WTC11 (cell line): ENCODE results near the gene RRP1. TPM values are rescaled to one million over a fixed set of nuclear protein-coding genes. Genes with fewer than 3 reads are reported as not detected.

Experiments used
- ATAC-seq: fragments of 200-7000 bp; cut with Tn5 transposase; 2 replicates; pipeline ENCODE4 v1.10.0; 2021; ENCODE audit warnings: mild to moderate bottlenecking, moderate library complexity
- CTCF ChIA-PET: fragments of 300-600 bp; sonication (Branson Sonifier 250); formaldehyde crosslinking; loops from one replicate; lab custom pipeline; 2021; ENCODE audit warnings: antibody characterized with exemption; lab: Charles Lee
- POLR2A ChIA-PET: fragments of 350-600 bp; sonication (Branson Sonifier 250); formaldehyde crosslinking; loops from one replicate; lab custom pipeline; 2021; ENCODE audit warnings: antibody characterized with exemption; lab: Charles Lee
- DNase-seq: peaks from one replicate; pipeline ENCODE4 v3.0.0; 2021; ENCODE audit warnings: low spot score
- H3K27ac Mint-ChIP-seq: 2 replicates; pipeline ENCODE4 v1.8.0; 2021; ENCODE audit warnings: mixed read lengths
- H3K27me3 Mint-ChIP-seq: 2 replicates; pipeline ENCODE4 v1.8.0; 2021; ENCODE audit warnings: low read depth, mild to moderate bottlenecking, moderate library complexity, mixed read lengths
- H3K36me3 Mint-ChIP-seq: 2 replicates; pipeline ENCODE4 v1.8.0; 2021; ENCODE audit warnings: mixed read lengths
- H3K4me1 Mint-ChIP-seq: 2 replicates; pipeline ENCODE4 v1.8.0; 2022; ENCODE audit warnings: mixed read lengths
- H3K4me3 Mint-ChIP-seq: 2 replicates; pipeline ENCODE4 v1.8.0; 2021; ENCODE audit warnings: mild to moderate bottlenecking, moderate library complexity, mixed read lengths
- H3K9me3 Mint-ChIP-seq: 2 replicates; pipeline ENCODE4 v1.8.0; 2021; ENCODE audit warnings: mixed read lengths
- ATF6 ChIP-seq: sonication (generic); formaldehyde crosslinking; IDR thresholded peaks from 2 replicates; pipeline ENCODE4 v1.8.1; 2023; ENCODE audit warnings: mild to moderate bottlenecking, missing genetic modification reagents
- CREB1 ChIP-seq: sonication (generic); formaldehyde crosslinking; IDR thresholded peaks from 2 replicates; pipeline ENCODE4 v1.8.0; 2023; ENCODE audit warnings: mild to moderate bottlenecking, missing genetic modification reagents
- CREM ChIP-seq: sonication (generic); formaldehyde crosslinking; IDR thresholded peaks from 2 replicates; pipeline ENCODE4 v1.8.1; 2022; ENCODE audit warnings: mild to moderate bottlenecking, missing genetic modification reagents, moderate library complexity
- ERG ChIP-seq: fragments of 250-450 bp; sonication (Bioruptor Pico); IDR thresholded peaks from 2 replicates; pipeline ENCODE4 v1.8.0; 2021; ENCODE audit warnings: mild to moderate bottlenecking
- FOXJ3 ChIP-seq: sonication (generic); formaldehyde crosslinking; IDR thresholded peaks from 2 replicates; pipeline ENCODE4 v1.9.0; 2021; ENCODE audit warnings: missing genetic modification reagents, mild to moderate bottlenecking, borderline replicate concordance
- HMGA2 ChIP-seq: fragments of 250-450 bp; sonication (Bioruptor Pico); IDR thresholded peaks from 2 replicates; pipeline ENCODE4 v1.4.0; 2021; ENCODE audit warnings: mild to moderate bottlenecking, moderate library complexity
- MYBL2 ChIP-seq: sonication (generic); formaldehyde crosslinking; IDR thresholded peaks from 2 replicates; pipeline ENCODE4 v1.8.1; 2023; ENCODE audit warnings: mild to moderate bottlenecking, moderate library complexity, missing genetic modification reagents
- NFATC4 ChIP-seq: fragments of 250-450 bp; sonication (Bioruptor Pico); IDR thresholded peaks from 2 replicates; pipeline ENCODE4 v1.9.0; 2021; ENCODE audit warnings: mild to moderate bottlenecking
- NFYB ChIP-seq: sonication (generic); formaldehyde crosslinking; conservative IDR thresholded peaks from 2 replicates; pipeline ENCODE4 v1.8.0; 2022; ENCODE audit warnings: low read depth, missing genetic modification reagents
- SMAD4 ChIP-seq: sonication (generic); formaldehyde crosslinking; IDR thresholded peaks from 2 replicates; pipeline ENCODE4 v1.8.0; 2022; ENCODE audit warnings: mild to moderate bottlenecking, missing genetic modification reagents
- SP1 ChIP-seq: sonication (generic); formaldehyde crosslinking; conservative IDR thresholded peaks from 2 replicates; pipeline ENCODE4 v1.8.1; 2022; ENCODE audit warnings: missing genetic modification reagents
- ZNF121 ChIP-seq: sonication (generic); formaldehyde crosslinking; IDR thresholded peaks from 2 replicates; pipeline ENCODE4 v1.8.0; 2023; ENCODE audit warnings: missing genetic modification reagents
- ZNF671 ChIP-seq: fragments of 250-450 bp; sonication (Bioruptor Pico); IDR thresholded peaks from 2 replicates; pipeline ENCODE4 v1.8.0; 2021; ENCODE audit warnings: mild to moderate bottlenecking
- total RNA-seq: library from RNA; stranded (reverse); gene quantifications from 3 replicates; pipeline ENCODE4 v1.2.3, GENCODE V29; 2021
- TF ChIP-seq, protein P1 (sequence below): sonication (generic); formaldehyde crosslinking; IDR thresholded peaks from 2 replicates; pipeline ENCODE4 v1.8.0; 2023; ENCODE audit warnings: missing genetic modification reagents, mild to moderate bottlenecking, borderline replicate concordance
- TF ChIP-seq, protein P2 (sequence below): sonication (generic); formaldehyde crosslinking; IDR thresholded peaks from 2 replicates; pipeline ENCODE4 v1.8.0; 2022; ENCODE audit warnings: mild to moderate bottlenecking, missing genetic modification reagents
- TF ChIP-seq, protein P3 (sequence below): sonication (generic); formaldehyde crosslinking; IDR thresholded peaks from 2 replicates; pipeline ENCODE4 v1.8.0; 2022; ENCODE audit warnings: mild to moderate bottlenecking, missing genetic modification reagents
- TF ChIP-seq, protein P4 (sequence below): sonication (generic); formaldehyde crosslinking; IDR thresholded peaks from 2 replicates; pipeline ENCODE4 v1.8.1; 2023; ENCODE audit warnings: mild to moderate bottlenecking, missing genetic modification reagents
- TF ChIP-seq, protein P5 (sequence below): fragments of 250-450 bp; sonication (Bioruptor Pico); IDR thresholded peaks from 2 replicates; pipeline ENCODE4 v2.1.2; 2022; ENCODE audit warnings: mild to moderate bottlenecking, moderate library complexity
- TF ChIP-seq, protein P6 (sequence below): sonication (generic); formaldehyde crosslinking; IDR thresholded peaks from 2 replicates; pipeline ENCODE4 v1.8.0; 2023; ENCODE audit warnings: missing genetic modification reagents

Gene RRP1
- total RNA-seq, 1 experiment from 2014 or later: 53.0 TPM

GRCh38 chr21:43760391-43760958, 28.9 kb upstream of the RRP1 start (continued):
- TF ChIP-seq MYBL2 (CRISPR knock-in tag) (no peak), ATF6 (CRISPR knock-in tag) (no peak), HMGA2 (CRISPR knock-in tag) (no peak), ZNF671 (CRISPR knock-in tag) (no peak)
- TF ChIP-seq, all 79 proteins: peak for 0

GRCh38 chr21:43761886-43762285, 27.5 kb upstream of the RRP1 start:
- ATAC-seq: no peak
- no peaks in the 10 kb centered on the region for H3K27me3 Mint-ChIP-seq
- no peak for DNase-seq
- H3K4me1 Mint-ChIP-seq: no peaks in the 10 kb centered on the region
- no peak overlapping the region for H3K4me3 Mint-ChIP-seq
- CTCF ChIA-PET: interaction anchor here (0.6 to 1.0 kb wide), 3 partner anchors 27 to 32 kb away, joined by 3 read pairs; partner anchors contain the start of gene RRP1
- peaks cover 19% of the 10 kb centered on the region for H3K36me3 Mint-ChIP-seq
- no peaks in the 10 kb centered on the region for H3K9me3 Mint-ChIP-seq
- no peak for TF ChIP-seq ZNF671 (CRISPR knock-in tag)
- TF ChIP-seq ZNF121 (CRISPR knock-in tag): no peak
- TF ChIP-seq NFATC4 (CRISPR knock-in tag): no peak
- TF ChIP-seq, protein P1, sequence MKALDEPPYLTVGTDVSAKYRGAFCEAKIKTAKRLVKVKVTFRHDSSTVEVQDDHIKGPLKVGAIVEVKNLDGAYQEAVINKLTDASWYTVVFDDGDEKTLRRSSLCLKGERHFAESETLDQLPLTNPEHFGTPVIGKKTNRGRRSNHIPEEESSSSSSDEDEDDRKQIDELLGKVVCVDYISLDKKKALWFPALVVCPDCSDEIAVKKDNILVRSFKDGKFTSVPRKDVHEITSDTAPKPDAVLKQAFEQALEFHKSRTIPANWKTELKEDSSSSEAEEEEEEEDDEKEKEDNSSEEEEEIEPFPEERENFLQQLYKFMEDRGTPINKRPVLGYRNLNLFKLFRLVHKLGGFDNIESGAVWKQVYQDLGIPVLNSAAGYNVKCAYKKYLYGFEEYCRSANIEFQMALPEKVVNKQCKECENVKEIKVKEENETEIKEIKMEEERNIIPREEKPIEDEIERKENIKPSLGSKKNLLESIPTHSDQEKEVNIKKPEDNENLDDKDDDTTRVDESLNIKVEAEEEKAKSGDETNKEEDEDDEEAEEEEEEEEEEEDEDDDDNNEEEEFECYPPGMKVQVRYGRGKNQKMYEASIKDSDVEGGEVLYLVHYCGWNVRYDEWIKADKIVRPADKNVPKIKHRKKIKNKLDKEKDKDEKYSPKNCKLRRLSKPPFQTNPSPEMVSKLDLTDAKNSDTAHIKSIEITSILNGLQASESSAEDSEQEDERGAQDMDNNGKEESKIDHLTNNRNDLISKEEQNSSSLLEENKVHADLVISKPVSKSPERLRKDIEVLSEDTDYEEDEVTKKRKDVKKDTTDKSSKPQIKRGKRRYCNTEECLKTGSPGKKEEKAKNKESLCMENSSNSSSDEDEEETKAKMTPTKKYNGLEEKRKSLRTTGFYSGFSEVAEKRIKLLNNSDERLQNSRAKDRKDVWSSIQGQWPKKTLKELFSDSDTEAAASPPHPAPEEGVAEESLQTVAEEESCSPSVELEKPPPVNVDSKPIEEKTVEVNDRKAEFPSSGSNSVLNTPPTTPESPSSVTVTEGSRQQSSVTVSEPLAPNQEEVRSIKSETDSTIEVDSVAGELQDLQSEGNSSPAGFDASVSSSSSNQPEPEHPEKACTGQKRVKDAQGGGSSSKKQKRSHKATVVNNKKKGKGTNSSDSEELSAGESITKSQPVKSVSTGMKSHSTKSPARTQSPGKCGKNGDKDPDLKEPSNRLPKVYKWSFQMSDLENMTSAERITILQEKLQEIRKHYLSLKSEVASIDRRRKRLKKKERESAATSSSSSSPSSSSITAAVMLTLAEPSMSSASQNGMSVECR (CRISPR knock-in tag): no peak
- TF ChIP-seq SMAD4 (CRISPR knock-in tag): no peak
- no peak for TF ChIP-seq FOXJ3
- TF ChIP-seq, protein P2, sequence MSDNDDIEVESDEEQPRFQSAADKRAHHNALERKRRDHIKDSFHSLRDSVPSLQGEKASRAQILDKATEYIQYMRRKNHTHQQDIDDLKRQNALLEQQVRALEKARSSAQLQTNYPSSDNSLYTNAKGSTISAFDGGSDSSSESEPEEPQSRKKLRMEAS (CRISPR knock-in tag): no peak
- TF ChIP-seq, protein P3, sequence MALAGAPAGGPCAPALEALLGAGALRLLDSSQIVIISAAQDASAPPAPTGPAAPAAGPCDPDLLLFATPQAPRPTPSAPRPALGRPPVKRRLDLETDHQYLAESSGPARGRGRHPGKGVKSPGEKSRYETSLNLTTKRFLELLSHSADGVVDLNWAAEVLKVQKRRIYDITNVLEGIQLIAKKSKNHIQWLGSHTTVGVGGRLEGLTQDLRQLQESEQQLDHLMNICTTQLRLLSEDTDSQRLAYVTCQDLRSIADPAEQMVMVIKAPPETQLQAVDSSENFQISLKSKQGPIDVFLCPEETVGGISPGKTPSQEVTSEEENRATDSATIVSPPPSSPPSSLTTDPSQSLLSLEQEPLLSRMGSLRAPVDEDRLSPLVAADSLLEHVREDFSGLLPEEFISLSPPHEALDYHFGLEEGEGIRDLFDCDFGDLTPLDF (CRISPR knock-in tag): no peak
- no peak for TF ChIP-seq SP1 (CRISPR knock-in tag)
- no peak for TF ChIP-seq NFYB (CRISPR knock-in tag)
- no peak for TF ChIP-seq CREB1 (CRISPR knock-in tag)
- no peak for TF ChIP-seq CREM (CRISPR knock-in tag)
- TF ChIP-seq, protein P4, sequence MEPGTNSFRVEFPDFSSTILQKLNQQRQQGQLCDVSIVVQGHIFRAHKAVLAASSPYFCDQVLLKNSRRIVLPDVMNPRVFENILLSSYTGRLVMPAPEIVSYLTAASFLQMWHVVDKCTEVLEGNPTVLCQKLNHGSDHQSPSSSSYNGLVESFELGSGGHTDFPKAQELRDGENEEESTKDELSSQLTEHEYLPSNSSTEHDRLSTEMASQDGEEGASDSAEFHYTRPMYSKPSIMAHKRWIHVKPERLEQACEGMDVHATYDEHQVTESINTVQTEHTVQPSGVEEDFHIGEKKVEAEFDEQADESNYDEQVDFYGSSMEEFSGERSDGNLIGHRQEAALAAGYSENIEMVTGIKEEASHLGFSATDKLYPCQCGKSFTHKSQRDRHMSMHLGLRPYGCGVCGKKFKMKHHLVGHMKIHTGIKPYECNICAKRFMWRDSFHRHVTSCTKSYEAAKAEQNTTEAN: no peak
- no peak for TF ChIP-seq ERG (CRISPR knock-in tag)
- TF ChIP-seq, protein P5, sequence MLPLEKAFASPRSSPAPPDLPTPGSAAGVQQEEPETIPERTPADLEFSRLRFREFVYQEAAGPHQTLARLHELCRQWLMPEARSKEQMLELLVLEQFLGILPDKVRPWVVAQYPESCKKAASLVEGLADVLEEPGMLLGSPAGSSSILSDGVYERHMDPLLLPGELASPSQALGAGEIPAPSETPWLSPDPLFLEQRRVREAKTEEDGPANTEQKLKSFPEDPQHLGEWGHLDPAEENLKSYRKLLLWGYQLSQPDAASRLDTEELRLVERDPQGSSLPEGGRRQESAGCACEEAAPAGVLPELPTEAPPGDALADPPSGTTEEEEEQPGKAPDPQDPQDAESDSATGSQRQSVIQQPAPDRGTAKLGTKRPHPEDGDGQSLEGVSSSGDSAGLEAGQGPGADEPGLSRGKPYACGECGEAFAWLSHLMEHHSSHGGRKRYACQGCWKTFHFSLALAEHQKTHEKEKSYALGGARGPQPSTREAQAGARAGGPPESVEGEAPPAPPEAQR (CRISPR knock-in tag): no peak
- TF ChIP-seq, protein P6, sequence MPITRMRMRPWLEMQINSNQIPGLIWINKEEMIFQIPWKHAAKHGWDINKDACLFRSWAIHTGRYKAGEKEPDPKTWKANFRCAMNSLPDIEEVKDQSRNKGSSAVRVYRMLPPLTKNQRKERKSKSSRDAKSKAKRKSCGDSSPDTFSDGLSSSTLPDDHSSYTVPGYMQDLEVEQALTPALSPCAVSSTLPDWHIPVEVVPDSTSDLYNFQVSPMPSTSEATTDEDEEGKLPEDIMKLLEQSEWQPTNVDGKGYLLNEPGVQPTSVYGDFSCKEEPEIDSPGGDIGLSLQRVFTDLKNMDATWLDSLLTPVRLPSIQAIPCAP: no peak
- TF ChIP-seq, all 79 proteins: peak for 0
- POLR2A ChIA-PET: no interaction called here
- H3K27ac Mint-ChIP-seq: no peak overlapping the region
